SK-N-SH (cell line): Measurements from ENCODE around the gene FEM1B. TPM values are rescaled to one million over a fixed set of nuclear protein-coding genes. Genes with fewer than 3 reads are reported as not detected.
A peak's percentile ranks its signal among the peaks of the same experiment; 100 is the strongest.

Source experiments
- CTCF ChIA-PET: fragments of 300-600, 350-600 bp; formaldehyde crosslinking; extraction: SDS; loops from one replicate; lab custom pipeline; 2021; lab: Yijun Ruan, JAX
- POLR2A ChIA-PET: fragments of 350-600 bp; sonication (Branson Sonifier 250); formaldehyde crosslinking; extraction: SDS; loops from one replicate; lab custom pipeline; 2020; ENCODE audit warnings: antibody characterized with exemption, inconsistent platforms; lab: Yijun Ruan, JAX
- DNase-seq: peaks from one replicate; pipeline ENCODE4 v3.0.0; 2012
- H2AFZ ChIP-seq: fragments of 200-600 bp; sonication (generic); 2 replicates; pipeline ENCODE4 v1.8.1; 2016; ENCODE audit warnings: antibody characterized with exemption, mild to moderate bottlenecking, low read depth
- H3F3A ChIP-seq: fragments of 200-600 bp; sonication (generic); replicated peaks from 2 replicates; pipeline ENCODE3; 2016; ENCODE audit warnings: antibody characterized with exemption, mild to moderate bottlenecking; ENCODE audit not compliant: insufficient read depth
- H3K27ac ChIP-seq, 2 experiments: fragments of 200-500 bp in 1 of 2; fragments of 200-600 bp in 1 of 2; sonication (Bioruptor generic) in 1 of 2; sonication (generic), shearing (Covaris generic) in 1 of 2; 2 replicates each; pipeline versions ENCODE4 v1.5.1 to v1.6.1; 2014 to 2016; ENCODE audit warnings: low read depth in 2 of 2, inconsistent platforms in 1 of 2, low read length in 1 of 2, mild to moderate bottlenecking in 1 of 2, mixed read lengths in 1 of 2
- H3K27me3 ChIP-seq: fragments of 200-600 bp; sonication (generic), shearing (Covaris generic); 2 replicates; pipeline ENCODE4 v1.6.1; 2016; ENCODE audit warnings: mixed run types; ENCODE audit not compliant: insufficient read depth
- H3K36me3 ChIP-seq, 2 experiments: fragments of 200-500 bp in 1 of 2; fragments of 200-600 bp in 1 of 2; sonication (Bioruptor generic) in 1 of 2; sonication (generic) in 1 of 2; replicated peaks in 1 of 2; 2 replicates each; pipeline versions ENCODE3 to v1.5.1; 2014 to 2016; ENCODE audit warnings: low read length in 1 of 2, mild to moderate bottlenecking in 1 of 2; ENCODE audit not compliant: insufficient read depth in 2 of 2, control insufficient read depth in 1 of 2
- H3K4me1 ChIP-seq, 2 experiments: fragments of 200-500 bp in 1 of 2; fragments of 200-600 bp in 1 of 2; sonication (Bioruptor generic) in 1 of 2; sonication (generic), shearing (Covaris generic) in 1 of 2; 2 replicates each; pipeline versions ENCODE4 v1.5.1 to v1.6.1; 2014 to 2016; ENCODE audit warnings: low read depth in 1 of 2, low read length in 1 of 2, mixed run types in 1 of 2; ENCODE audit not compliant: insufficient read depth in 2 of 2, control insufficient read depth in 1 of 2
- H3K4me2 ChIP-seq: fragments of 200-600 bp; sonication (generic), shearing (Covaris generic); 2 replicates; pipeline ENCODE4 v1.6.1; 2017; ENCODE audit warnings: mixed run types
- H3K4me3 ChIP-seq, 2 experiments: fragments of 200-500 bp in 1 of 2; fragments of 200-600 bp in 1 of 2; sonication (Bioruptor generic) in 1 of 2; sonication (generic), shearing (Covaris generic) in 1 of 2; 2 replicates each; pipeline versions ENCODE4 v1.5.1 to v1.8.1; 2014 to 2016; ENCODE audit warnings: low read depth in 2 of 2, inconsistent platforms in 1 of 2, low read length in 1 of 2, mild to moderate bottlenecking in 1 of 2, mixed read lengths in 1 of 2, moderate library complexity in 1 of 2
- H3K79me2 ChIP-seq: fragments of 200-600 bp; sonication (generic); 2 replicates; pipeline ENCODE4 v1.8.1; 2017; ENCODE audit warnings: mild to moderate bottlenecking; ENCODE audit not compliant: insufficient read depth
- H3K9ac ChIP-seq: fragments of 200-600 bp; sonication (generic); 2 replicates; pipeline ENCODE4 v1.6.1; 2017; ENCODE audit warnings: mixed run types
- H3K9me2 ChIP-seq: fragments of 200-600 bp; sonication (generic); 2 replicates; pipeline ENCODE4 v1.6.1; 2017; ENCODE audit warnings: mixed run types
- H3K9me3 ChIP-seq: fragments of 200-600 bp; sonication (generic); 2 replicates; pipeline ENCODE4 v1.6.1; 2017; ENCODE audit warnings: mixed run types, mild to moderate bottlenecking, moderate library complexity
- H4K20me1 ChIP-seq: fragments of 200-600 bp; sonication (generic); 2 replicates; pipeline ENCODE4 v1.6.1; 2017; ENCODE audit warnings: mild to moderate bottlenecking, mixed run types; ENCODE audit not compliant: insufficient read depth
- CHD2 ChIP-seq: fragments of 150-350 bp; IDR thresholded peaks from 2 replicates; pipeline ENCODE4 v1.6.1; 2018; ENCODE audit warnings: low read length; ENCODE audit not compliant: partially characterized antibody
- CTCF ChIP-seq: fragments of 200-600 bp; sonication (generic); IDR thresholded peaks from 2 replicates; pipeline ENCODE4 v1.6.1; 2017; ENCODE audit warnings: antibody characterized with exemption, mild to moderate bottlenecking, moderate library complexity
- ELF1 ChIP-seq: IDR thresholded peaks from 2 replicates; pipeline ENCODE4 v1.4.0; 2012
- EP300 ChIP-seq, 2 experiments: IDR thresholded peaks; 2 replicates each; pipeline versions ENCODE4 v1.4.0 to v1.6.1; 2012; ENCODE audit warnings: borderline replicate concordance in 1 of 2, low read depth in 1 of 2, low read length in 1 of 2
- EZH2phosphoT487 ChIP-seq: fragments of 200-600 bp; sonication (generic); IDR thresholded peaks from 2 replicates; pipeline ENCODE4 v1.6.1; 2017; ENCODE audit warnings: low read depth, mixed run types, mild to moderate bottlenecking, antibody characterized with exemption, moderate library complexity, borderline replicate concordance
- FOSL2 ChIP-seq: IDR thresholded peaks from 2 replicates; pipeline ENCODE4 v1.4.0; 2012; ENCODE audit warnings: low read depth, mild to moderate bottlenecking, moderate library complexity, borderline replicate concordance
- FOXM1 ChIP-seq: IDR thresholded peaks from 2 replicates; pipeline ENCODE4 v1.4.0; 2012; ENCODE audit warnings: low read depth, mild to moderate bottlenecking
- IRF3 ChIP-seq: fragments of 150-350 bp; IDR thresholded peaks from 2 replicates; pipeline ENCODE4 v1.6.1; 2016; ENCODE audit warnings: mild to moderate bottlenecking, low read depth, low read length
- JUND ChIP-seq: IDR thresholded peaks from 2 replicates; pipeline ENCODE4 v1.4.0; 2012
- MAX ChIP-seq: IDR thresholded peaks from 2 replicates; pipeline ENCODE4 v1.4.0; 2012; ENCODE audit warnings: low read depth
- NFIC ChIP-seq: IDR thresholded peaks from 2 replicates; pipeline ENCODE4 v1.4.0; 2012; ENCODE audit warnings: borderline replicate concordance
- PBX3 ChIP-seq: IDR thresholded peaks from 2 replicates; pipeline ENCODE4; 2012
- RCOR1 ChIP-seq: fragments of 150-350 bp; IDR thresholded peaks from 2 replicates; pipeline ENCODE4 v1.6.1; 2017; ENCODE audit warnings: antibody characterized with exemption, low read length
- REST ChIP-seq: IDR thresholded peaks from 2 replicates; pipeline ENCODE4 v1.6.1; 2012; ENCODE audit warnings: mild to moderate bottlenecking, low read depth, low read length, moderate library complexity
- RFX5 ChIP-seq: IDR thresholded peaks from 2 replicates; pipeline ENCODE4 v1.6.1; 2012; ENCODE audit warnings: mild to moderate bottlenecking, improper control_type of control experiment, low read length
- RXRA ChIP-seq: IDR thresholded peaks from 2 replicates; pipeline ENCODE4 v1.4.0; 2012; ENCODE audit warnings: low read depth, mild to moderate bottlenecking, borderline replicate concordance
- SIN3A ChIP-seq: IDR thresholded peaks from 2 replicates; pipeline ENCODE4 v1.6.1; 2012; ENCODE audit warnings: low read depth, mild to moderate bottlenecking, low read length, moderate library complexity, borderline replicate concordance
- TCF12 ChIP-seq: IDR thresholded peaks from 2 replicates; pipeline ENCODE4 v1.4.0; 2012
- USF2 ChIP-seq: fragments of 150-350 bp; IDR thresholded peaks from 2 replicates; pipeline ENCODE4 v1.6.1; 2017; ENCODE audit warnings: antibody characterized with exemption, low read length, low read depth, borderline replicate concordance
- YY1 ChIP-seq: IDR thresholded peaks from 2 replicates; pipeline ENCODE4 v1.4.0; 2012; ENCODE audit warnings: low read depth, mild to moderate bottlenecking
- ZBTB33 ChIP-seq: IDR thresholded peaks from 2 replicates; pipeline ENCODE4 v1.4.0; 2012; ENCODE audit warnings: low read depth, borderline replicate concordance
- WGBS: methylation state at CpG from one replicate; pipeline ENCODE4 v1.1.6; 2017; ENCODE audit warnings: low lambda C conversion rate; 5-methylcytosine and 5-hydroxymethylcytosine counted together
- polyA plus RNA-seq, 3 experiments: library from polyadenylated mRNA; depleted of rRNA; stranded (reverse); fragments of >200 nt; gene quantifications; 2 replicates each; pipeline ENCODE4 v1.2.3, GENCODE V29; 2012

The FEM1B gene
- polyA plus RNA-seq, 1 of the 3 experiments (the other 2 are of a cell fraction): 14.0 TPM

GRCh38 chr15:68271854-68272471 lies 5.6 kb upstream of the FEM1B start:
- H3K36me3 ChIP-seq: no peaks in the 10 kb centered on the region
- peaks cover 28% of the 10 kb centered on the region for H3K79me2 ChIP-seq
- ChIA-PET POLR2A (no interaction called here), CTCF (interaction anchor here (1.5 to 3.6 kb wide), 3 partner anchors 10 to 35 kb away, joined by 3 to 12 read pairs (median 9); no protein-coding TSS in a partner anchor)
- no peaks in the 10 kb centered on the region for H3K9me3 ChIP-seq
- H3F3A ChIP-seq: peaks cover 40% of the 10 kb centered on the region
- no peaks in the 10 kb centered on the region for H4K20me1 ChIP-seq
- H3K27me3 ChIP-seq: no peaks in the 10 kb centered on the region
- H3K4me1 ChIP-seq: peaks cover 17 to 18% of the 10 kb centered on the region in 2 experiments
- H3K4me3 ChIP-seq: no peak overlapping the region; a peak in 2 of 4 replicates
- peak; percentile 51 for DNase-seq
- peak overlapping the region; percentile 77 to 90 for H3K27ac ChIP-seq
- peak overlapping the region; percentile 57 for H3K4me2 ChIP-seq
- H3K9me2 ChIP-seq: no peaks in the 10 kb centered on the region
- H3K9ac ChIP-seq: peak overlapping the region; percentile 55
- 7% methylated on average over 11 of the region's 11 CpGs for WGBS
- H2AFZ ChIP-seq: peak overlapping the region; percentile 69
- TF ChIP-seq EZH2phosphoT487: no peak
- TF ChIP-seq RCOR1: no peak
- TF ChIP-seq NFIC: no peak; the same call in 1 of the 2 replicates
- no peak for TF ChIP-seq SIN3A
- no peak for TF ChIP-seq USF2
- no peak for TF ChIP-seq ELF1
- TF ChIP-seq TCF12: peak; percentile 38; the same call in 1 of the 2 replicates
- TF ChIP-seq PBX3: peak; percentile 28
- no peak for TF ChIP-seq RFX5
- TF ChIP-seq CTCF: no peak
- peak; percentile 30; the same call in 1 of the 2 replicates for TF ChIP-seq REST
- no peak for TF ChIP-seq IRF3
- no peak for TF ChIP-seq CHD2
- TF ChIP-seq FOXM1: no peak
- TF ChIP-seq YY1: peak; percentile 56; the same call in 1 of the 2 replicates
- TF ChIP-seq FOSL2: peak; percentile 56; the same call in 1 of the 2 replicates
- peak; percentile 79 for TF ChIP-seq MAX
- TF ChIP-seq ZBTB33: no peak
- TF ChIP-seq RXRA: 0 out of 2 replicates have a peak, but pooled peaks have one; percentile 5
- TF ChIP-seq EP300 (IDR thresholded peaks at IDR 0.05; ENCODE audit: borderline replicate concordance in 1 of 2, low read depth in 1 of 2, low read length in 1 of 2): no peak
- TF ChIP-seq JUND: peak; percentile 59; the same call in 1 of the 2 replicates
